Mesendoderm (in vitro differentiated cells): ENCODE measurements around the gene ATOH1. TPM values are rescaled to one million over a fixed set of nuclear protein-coding genes. Genes with fewer than 3 reads are reported as not detected.

Source experiments
- DNase-seq: peaks from one replicate; pipeline ENCODE4 v3.0.0; 2013
- H2AK5ac ChIP-seq: 2 replicates; pipeline ENCODE4 v1.6.1; 2013; ENCODE audit warnings: low read length, inconsistent platforms
- H2BK120ac ChIP-seq: 2 replicates; pipeline ENCODE4 v1.6.1; 2013; ENCODE audit warnings: low read depth, mild to moderate bottlenecking, low read length, moderate library complexity, mixed read lengths
- H2BK15ac ChIP-seq: replicated peaks from 2 replicates; pipeline ENCODE4 v1.6.1; 2013; ENCODE audit warnings: low read depth, mild to moderate bottlenecking, moderate library complexity
- H2BK5ac ChIP-seq: 2 replicates; pipeline ENCODE4 v1.6.1; 2013; ENCODE audit warnings: low read length, inconsistent platforms
- H3K18ac ChIP-seq: 2 replicates; pipeline ENCODE4 v1.6.1; 2013; ENCODE audit warnings: mild to moderate bottlenecking, low read length, mixed read lengths
- H3K23ac ChIP-seq: one replicate; pipeline ENCODE4 v1.6.1; 2013; ENCODE audit warnings: low read length
- H3K27ac ChIP-seq: 2 replicates; pipeline ENCODE4 v1.5.1; 2013; ENCODE audit warnings: low read depth, mild to moderate bottlenecking, inconsistent platforms, low read length, moderate library complexity
- H3K27me3 ChIP-seq: 2 replicates; pipeline ENCODE4 v1.6.1; 2013; ENCODE audit warnings: low read length, control low read depth, mild to moderate bottlenecking, inconsistent platforms; ENCODE audit not compliant: insufficient read depth, poor library complexity
- H3K36me3 ChIP-seq: 2 replicates; pipeline ENCODE4 v1.6.1; 2013; ENCODE audit warnings: low read length, inconsistent platforms; ENCODE audit not compliant: control insufficient read depth, insufficient read depth
- H3K4ac ChIP-seq: one replicate; pipeline ENCODE4 v1.6.1; 2013; ENCODE audit warnings: low read depth, mild to moderate bottlenecking, low read length, moderate library complexity
- H3K4me1 ChIP-seq: 2 replicates; pipeline ENCODE4 v1.6.1; 2013; ENCODE audit warnings: low read depth, low read length, inconsistent platforms; ENCODE audit not compliant: control insufficient read depth
- H3K4me2 ChIP-seq: 2 replicates; pipeline ENCODE4 v1.6.1; 2013; ENCODE audit warnings: low read length
- H3K4me3 ChIP-seq: 2 replicates; pipeline ENCODE4 v1.5.1; 2013; ENCODE audit warnings: mild to moderate bottlenecking, low read length
- H3K56ac ChIP-seq: one replicate; pipeline ENCODE4 v1.6.1; 2013; ENCODE audit warnings: low read length
- H3K79me1 ChIP-seq: 2 replicates; pipeline ENCODE4 v1.6.1; 2013; ENCODE audit warnings: low read length, inconsistent platforms
- H3K79me2 ChIP-seq: 2 replicates; pipeline ENCODE4 v1.6.1; 2013; ENCODE audit warnings: mild to moderate bottlenecking, low read length; ENCODE audit not compliant: control insufficient read depth, insufficient read depth
- H3K9ac ChIP-seq: 2 replicates; pipeline ENCODE4 v1.6.1; 2013; ENCODE audit warnings: low read length, inconsistent platforms
- H4K5ac ChIP-seq: one replicate; pipeline ENCODE4 v1.6.1; 2013; ENCODE audit warnings: low read length
- H4K8ac ChIP-seq: one replicate; pipeline ENCODE4 v1.6.1; 2013; ENCODE audit warnings: low read depth, mild to moderate bottlenecking, control low read depth, low read length, moderate library complexity
- WGBS: extraction: QIAGEN DNeasy Blood & Tissue Kit; methylation state at CpG from one replicate; pipeline ENCODE4 v1.1.7; 2013; ENCODE audit warnings: low lambda C conversion rate, missing lambda C conversion rate; ENCODE audit not compliant: insufficient coverage; ENCODE audit errors: extremely low coverage; 5-methylcytosine and 5-hydroxymethylcytosine counted together
- polyA plus RNA-seq, 2 experiments: library from polyadenylated mRNA; stranded (reverse); fragments of 200-250 nt; gene quantifications; one replicate each; pipeline ENCODE4 v1.2.3, GENCODE V29; 2013

The ATOH1 gene
- polyA plus RNA-seq (2013, experiment 1 of 2), result 0.03 TPM
- polyA plus RNA-seq (2013, experiment 2 of 2), result 0.03 TPM

DNA sequence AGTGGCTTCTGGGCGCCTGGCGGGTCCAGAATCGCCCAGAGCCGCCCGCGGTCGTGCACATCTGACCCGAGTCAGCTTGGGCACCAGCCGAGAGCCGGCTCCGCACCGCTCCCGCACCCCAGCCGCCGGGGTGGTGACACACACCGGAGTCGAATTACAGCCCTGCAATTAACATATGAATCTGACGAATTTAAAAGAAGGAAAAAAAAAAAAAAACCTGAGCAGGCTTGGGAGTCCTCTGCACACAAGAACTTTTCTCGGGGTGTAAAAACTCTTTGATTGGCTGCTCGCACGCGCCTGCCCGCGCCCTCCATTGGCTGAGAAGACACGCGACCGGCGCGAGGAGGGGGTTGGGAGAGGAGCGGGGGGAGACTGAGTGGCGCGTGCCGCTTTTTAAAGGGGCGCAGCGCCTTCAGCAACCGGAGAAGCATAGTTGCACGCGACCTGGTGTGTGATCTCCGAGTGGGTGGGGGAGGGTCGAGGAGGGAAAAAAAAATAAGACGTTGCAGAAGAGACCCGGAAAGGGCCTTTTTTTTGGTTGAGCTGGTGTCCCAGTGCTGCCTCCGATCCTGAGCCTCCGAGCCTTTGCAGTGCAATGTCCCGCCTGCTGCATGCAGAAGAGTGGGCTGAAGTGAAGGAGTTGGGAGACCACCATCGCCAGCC lies at the start of gene ATOH1:
ATOH1 (plus strand) TSS at position 422 of the 663 bp plus-strand sequence; CDS start at position 596, 174 bp downstream.
- WGBS, result no CpG with 5 or more reads among the region's 46 CpGs
- no peak within 1 kb of the TSS for H3K4ac ChIP-seq
- no peak within 1 kb of the TSS for H4K5ac ChIP-seq
- no peak within 1 kb of the TSS for H3K4me3 ChIP-seq
- no peak within 1 kb of the TSS for H3K23ac ChIP-seq
- H3K36me3 ChIP-seq, result no peaks in the 10 kb centered on the region
- H2BK120ac ChIP-seq, result no peak within 1 kb of the TSS
- no peak within 1 kb of the TSS for H2BK15ac ChIP-seq
- H3K9ac ChIP-seq, result no peak within 1 kb of the TSS
- no peaks in the 10 kb centered on the region for H3K79me2 ChIP-seq
- H3K27me3 ChIP-seq, result peaks cover 59% of the 10 kb centered on the region
- no peak within 1 kb of the TSS for H3K27ac ChIP-seq
- no peaks in the 10 kb centered on the region for H3K79me1 ChIP-seq
- no peaks in the 10 kb centered on the region for H3K4me1 ChIP-seq
- peak within 1 kb of the TSS; percentile 49 for H3K4me2 ChIP-seq
- H3K18ac ChIP-seq, result no peak within 1 kb of the TSS
- H2BK5ac ChIP-seq, result no peak within 1 kb of the TSS
- peak; percentile 73 for DNase-seq
- H2AK5ac ChIP-seq, result no peak within 1 kb of the TSS
- no peak within 1 kb of the TSS for H3K56ac ChIP-seq
- H4K8ac ChIP-seq, result no peak within 1 kb of the TSS

- H2BK120ac ChIP-seq, result no peak overlapping the region
- H3K4me3 ChIP-seq, result no peak overlapping the region
- H2BK5ac ChIP-seq, result no peak overlapping the region
- no peak overlapping the region for H3K27ac ChIP-seq
- no peak overlapping the region for H3K18ac ChIP-seq
- H3K4ac ChIP-seq, result no peak overlapping the region
- no peak overlapping the region for H3K4me2 ChIP-seq
- WGBS, result no CpG with 5 or more reads among the region's 2 CpGs
- H3K36me3 ChIP-seq, result no peaks in the 10 kb centered on the region
- no peaks in the 10 kb centered on the region for H3K79me1 ChIP-seq
- H2BK15ac ChIP-seq, result no peak overlapping the region
- H2AK5ac ChIP-seq, result no peak overlapping the region
- H3K79me2 ChIP-seq, result no peaks in the 10 kb centered on the region
- no peaks in the 10 kb centered on the region for H3K27me3 ChIP-seq
- H4K5ac ChIP-seq, result no peak overlapping the region
- H3K4me1 ChIP-seq, result peaks cover 3% of the 10 kb centered on the region
- no peak overlapping the region for H3K23ac ChIP-seq
- no peak overlapping the region for H3K56ac ChIP-seq
- H3K9ac ChIP-seq, result no peak overlapping the region
- peak; percentile 47 for DNase-seq
- H4K8ac ChIP-seq, result no peak overlapping the region
These were observed 49.3 kb upstream of the ATOH1 start for GRCh38 chr4:93779228-93779627.

GRCh38 chr4:93780080-93780479 lies 48.5 kb upstream of the ATOH1 start:
- no peak overlapping the region for H3K18ac ChIP-seq
- H4K5ac ChIP-seq, result no peak overlapping the region
- no peak overlapping the region for H2BK15ac ChIP-seq
- no peak overlapping the region for H3K4ac ChIP-seq
- no CpG with 5 or more reads among the region's 5 CpGs for WGBS
- no peak overlapping the region for H2BK5ac ChIP-seq
- no peak overlapping the region for H3K56ac ChIP-seq
- H3K4me2 ChIP-seq, result no peak overlapping the region
- H3K4me3 ChIP-seq, result no peak overlapping the region
- H3K27ac ChIP-seq, result no peak overlapping the region
- peak; percentile 32 for DNase-seq
- no peaks in the 10 kb centered on the region for H3K79me2 ChIP-seq
- H3K9ac ChIP-seq, result no peak overlapping the region
- no peak overlapping the region for H2AK5ac ChIP-seq
- no peak overlapping the region for H2BK120ac ChIP-seq
- no peak overlapping the region for H3K23ac ChIP-seq
- H4K8ac ChIP-seq, result no peak overlapping the region
- H3K4me1 ChIP-seq, result peaks cover 3% of the 10 kb centered on the region
- H3K79me1 ChIP-seq, result no peaks in the 10 kb centered on the region
- no peaks in the 10 kb centered on the region for H3K36me3 ChIP-seq
- no peaks in the 10 kb centered on the region for H3K27me3 ChIP-seq

DNA sequence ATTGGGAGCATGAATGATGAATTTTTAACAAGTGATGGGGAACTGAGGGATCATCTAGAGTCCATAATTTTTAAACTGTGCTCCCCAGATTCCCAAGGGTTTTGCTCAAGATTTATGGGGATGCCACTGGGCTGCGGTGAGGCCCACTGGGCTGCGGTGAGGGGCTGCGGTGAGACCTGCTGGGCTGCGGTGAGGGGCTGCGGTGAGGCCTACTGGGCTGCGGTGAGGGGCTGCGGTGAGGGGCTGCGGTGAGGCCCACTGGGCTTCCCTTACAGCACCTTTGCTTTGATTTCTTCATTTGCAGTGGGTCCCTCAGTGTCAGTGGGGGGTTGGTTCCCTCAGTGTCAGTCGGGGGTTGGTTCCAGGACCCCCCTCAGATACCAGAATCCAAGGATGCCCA lies 47.4 kb upstream of the ATOH1 start:
- Histone ChIP-seq H2AK5ac (no peak overlapping the region), H3K18ac (no peak overlapping the region), H3K27ac (no peak overlapping the region), H2BK120ac (no peak overlapping the region), H3K56ac (no peak overlapping the region), H3K79me1 (no peaks in the 10 kb centered on the region), H3K79me2 (no peaks in the 10 kb centered on the region), H4K5ac (no peak overlapping the region), H3K9ac (no peak overlapping the region), H3K4me3 (no peak overlapping the region), H3K23ac (no peak overlapping the region), H3K36me3 (no peaks in the 10 kb centered on the region), H3K4ac (no peak overlapping the region), H3K4me2 (no peak overlapping the region), H2BK15ac (no peak overlapping the region), H3K27me3 (no peaks in the 10 kb centered on the region), H3K4me1 (peaks cover 3% of the 10 kb centered on the region), H2BK5ac (no peak overlapping the region), H4K8ac (no peak overlapping the region)
- no CpG with 5 or more reads among the region's 9 CpGs for WGBS
- DNase-seq, result no peak

GRCh38 chr4:93786149-93786548 lies 42.4 kb upstream of the ATOH1 start:
- Histone ChIP-seq H3K27me3 (no peaks in the 10 kb centered on the region), H3K79me1 (no peaks in the 10 kb centered on the region), H3K56ac (no peak overlapping the region), H3K9ac (no peak overlapping the region), H3K18ac (no peak overlapping the region), H4K5ac (no peak overlapping the region), H4K8ac (no peak overlapping the region), H3K79me2 (no peaks in the 10 kb centered on the region), H2AK5ac (no peak overlapping the region), H3K36me3 (no peaks in the 10 kb centered on the region), H2BK15ac (no peak overlapping the region), H2BK120ac (no peak overlapping the region), H3K4me1 (no peaks in the 10 kb centered on the region), H3K4me2 (no peak overlapping the region), H2BK5ac (no peak overlapping the region), H3K27ac (no peak overlapping the region), H3K4me3 (no peak overlapping the region), H3K4ac (no peak overlapping the region), H3K23ac (no peak overlapping the region)
- WGBS, result no CpG with 5 or more reads among the region's 2 CpGs
- no peak for DNase-seq

- no peak overlapping the region for H3K18ac ChIP-seq
- H3K79me2 ChIP-seq, result no peaks in the 10 kb centered on the region
- DNase-seq, result peak; percentile 46
- no peak overlapping the region for H3K27ac ChIP-seq
- H4K5ac ChIP-seq, result no peak overlapping the region
- H3K4me2 ChIP-seq, result no peak overlapping the region
- no peaks in the 10 kb centered on the region for H3K4me1 ChIP-seq
- no peak overlapping the region for H3K9ac ChIP-seq
- H2BK120ac ChIP-seq, result no peak overlapping the region
- H2BK5ac ChIP-seq, result no peak overlapping the region
- no peaks in the 10 kb centered on the region for H3K27me3 ChIP-seq
- H2AK5ac ChIP-seq, result no peak overlapping the region
- WGBS, result no CpG with 5 or more reads among the region's 1 CpG
- H2BK15ac ChIP-seq, result no peak overlapping the region
- H3K79me1 ChIP-seq, result no peaks in the 10 kb centered on the region
- no peaks in the 10 kb centered on the region for H3K36me3 ChIP-seq
- H3K4me3 ChIP-seq, result no peak overlapping the region
- H3K56ac ChIP-seq, result no peak overlapping the region
- no peak overlapping the region for H3K23ac ChIP-seq
- H4K8ac ChIP-seq, result no peak overlapping the region
- H3K4ac ChIP-seq, result no peak overlapping the region
These were observed 39.8 kb upstream of the ATOH1 start for GRCh38 chr4:93788712-93789111.
